Measurements from ENCODE around the gene SLAIN1.
"Not testable (repeated sequence)": the region's sequence is repeated elsewhere in the genome, so short reads cannot be mapped to it uniquely, and the experiment has no call there.

SLAIN1 gene

DNA sequence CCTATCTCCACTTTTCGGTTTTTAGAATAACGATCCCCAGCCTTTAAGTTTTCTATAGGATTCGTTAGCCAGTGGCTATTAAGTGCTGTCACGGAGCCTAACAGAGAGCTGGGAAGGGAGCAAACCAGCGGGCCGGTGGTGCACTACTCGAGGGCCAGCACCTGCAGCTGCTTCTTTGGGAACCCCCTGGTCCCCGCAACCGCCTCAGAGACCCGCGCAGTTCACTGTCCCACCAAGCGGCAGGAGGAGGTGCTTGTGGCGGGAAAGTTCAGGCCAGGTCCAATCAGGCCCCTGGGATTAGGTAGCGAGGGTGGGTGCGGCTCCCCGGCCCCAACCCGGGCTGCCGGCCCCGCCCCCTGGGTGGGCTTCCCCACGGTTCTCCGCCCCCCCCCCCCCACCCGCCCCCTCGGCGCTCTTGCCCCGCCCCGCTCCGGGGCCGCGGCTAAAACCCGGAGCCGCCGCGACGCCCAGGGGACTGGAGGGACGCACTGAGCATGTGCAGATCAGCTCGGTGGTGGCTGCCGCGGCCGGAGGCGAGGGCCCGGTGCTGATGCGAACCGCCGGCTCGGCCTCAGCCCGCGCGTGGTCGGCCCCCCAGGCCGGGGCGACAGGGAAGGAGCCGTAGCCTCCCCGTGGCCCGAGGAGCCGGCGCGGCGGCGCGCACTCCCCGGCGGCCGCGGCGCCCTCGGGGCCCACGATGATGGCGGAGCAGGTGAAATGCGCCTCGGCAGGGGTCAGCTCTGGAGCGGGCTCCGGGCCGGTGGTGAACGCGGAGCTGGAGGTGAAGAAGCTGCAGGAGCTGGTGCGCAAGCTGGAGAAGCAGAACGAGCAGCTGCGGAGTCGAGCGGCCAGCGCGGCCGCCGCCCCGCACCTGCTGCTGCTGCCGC lies at the start of gene SLAIN1:
SLAIN1 (plus strand) TSS at position 471 of the 887 bp plus-strand sequence; CDS start at position 698, 227 bp downstream.
- peak; percentile 71 for DNase-seq

DNA sequence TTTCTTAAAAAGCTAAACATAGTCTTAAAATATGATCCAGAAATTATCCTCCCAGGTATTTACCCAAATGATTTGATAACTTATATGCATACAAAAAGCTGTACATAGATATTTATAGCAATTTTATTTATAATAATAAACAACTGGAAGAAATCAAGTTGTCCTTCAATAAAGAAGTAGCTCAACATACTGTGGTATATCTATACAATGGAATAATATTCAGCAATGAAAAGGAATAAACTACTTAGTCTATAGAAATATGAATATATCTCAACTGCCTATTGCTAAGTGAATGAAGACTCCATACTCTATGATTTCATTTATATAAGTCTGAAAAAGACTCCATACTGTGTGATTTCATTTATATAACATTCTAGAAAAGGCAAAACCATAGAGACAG lies 47.1 kb upstream of the SLAIN1 start:
- DNase-seq, result no peak

DNA sequence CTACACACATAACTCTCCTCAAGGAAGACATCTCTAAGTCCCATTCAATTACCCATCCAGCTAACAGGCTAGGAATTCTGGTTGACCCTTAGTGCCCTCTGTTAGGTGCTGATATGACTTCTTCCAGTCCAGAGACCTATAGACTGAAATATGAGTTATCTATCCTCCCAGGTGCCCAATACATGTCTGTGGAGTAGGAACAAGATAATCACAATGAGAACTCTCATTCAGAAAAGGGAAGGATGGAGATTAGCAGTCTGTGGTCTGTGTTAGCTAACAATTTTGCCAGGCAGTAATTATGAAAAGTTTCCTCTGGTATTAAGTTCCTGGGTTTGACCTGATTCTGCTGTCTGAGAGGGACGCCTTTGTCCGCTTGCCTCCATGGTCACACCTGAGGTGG lies 44.2 kb upstream of the SLAIN1 start:
- DNase-seq, result no peak

DNA sequence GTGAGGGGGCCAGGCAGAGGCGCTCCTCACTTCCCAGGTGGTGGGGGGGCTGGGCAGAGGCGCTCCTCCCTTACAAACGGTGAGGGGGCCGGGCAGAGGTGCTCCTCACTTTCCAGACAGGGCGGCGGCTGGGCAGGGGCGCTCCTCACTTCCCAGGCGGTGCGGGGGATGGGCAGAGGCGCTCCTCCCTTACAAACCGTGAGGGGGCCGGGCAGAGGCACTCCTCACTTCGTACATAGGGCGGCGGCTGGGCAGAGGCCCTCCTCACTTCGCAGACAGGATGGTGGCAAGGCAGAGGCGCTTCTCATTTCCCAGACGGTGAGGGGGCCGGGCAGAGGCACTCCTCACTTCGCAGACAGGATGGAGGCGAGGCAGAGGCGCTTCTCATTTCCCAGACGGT lies 37.5 kb upstream of the SLAIN1 start:
- DNase-seq, result not testable (repeated sequence)

DNA sequence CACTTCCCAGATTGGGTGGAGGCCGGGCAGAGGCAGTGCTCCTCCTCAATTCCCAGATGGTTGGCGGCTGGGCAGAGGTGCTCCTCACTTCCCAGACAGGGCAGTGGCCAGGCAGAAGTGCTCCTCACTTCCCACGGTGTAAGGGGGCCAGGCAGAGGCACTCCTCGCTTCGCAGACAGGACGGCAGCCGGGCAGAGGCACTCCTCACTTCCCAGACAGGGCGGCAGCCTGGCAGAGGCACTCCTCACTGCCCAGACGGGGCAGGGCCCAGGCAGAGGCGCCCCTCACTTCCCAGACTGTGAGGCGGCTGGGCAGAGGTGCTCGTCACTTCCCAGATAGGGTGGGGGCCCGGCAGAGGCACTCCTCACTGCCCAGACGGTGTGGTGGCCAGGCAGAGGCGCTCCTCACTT lies 36.6 kb upstream of the SLAIN1 start:
- no peak for DNase-seq

DNA sequence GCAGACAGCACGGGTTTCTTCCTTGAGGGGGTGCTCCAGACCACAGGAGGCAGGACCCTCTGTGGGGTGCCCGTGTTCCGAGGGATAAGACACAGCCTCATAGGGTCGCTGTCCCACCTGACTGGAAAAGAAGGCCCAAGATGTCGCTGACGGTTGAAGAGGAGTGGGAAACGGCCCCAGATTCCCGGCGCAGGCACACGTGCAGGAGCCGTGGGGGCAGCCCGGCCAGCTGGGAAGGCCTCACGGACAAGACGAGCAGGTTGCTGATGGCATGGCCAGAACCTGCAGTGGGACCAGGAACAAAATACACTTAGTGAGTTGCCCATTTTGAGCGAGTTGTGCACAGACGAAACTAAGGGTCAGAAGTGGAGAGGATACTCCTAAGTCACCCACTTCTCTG lies 35.2 kb upstream of the SLAIN1 start:
- DNase-seq, result not testable (repeated sequence)

DNA sequence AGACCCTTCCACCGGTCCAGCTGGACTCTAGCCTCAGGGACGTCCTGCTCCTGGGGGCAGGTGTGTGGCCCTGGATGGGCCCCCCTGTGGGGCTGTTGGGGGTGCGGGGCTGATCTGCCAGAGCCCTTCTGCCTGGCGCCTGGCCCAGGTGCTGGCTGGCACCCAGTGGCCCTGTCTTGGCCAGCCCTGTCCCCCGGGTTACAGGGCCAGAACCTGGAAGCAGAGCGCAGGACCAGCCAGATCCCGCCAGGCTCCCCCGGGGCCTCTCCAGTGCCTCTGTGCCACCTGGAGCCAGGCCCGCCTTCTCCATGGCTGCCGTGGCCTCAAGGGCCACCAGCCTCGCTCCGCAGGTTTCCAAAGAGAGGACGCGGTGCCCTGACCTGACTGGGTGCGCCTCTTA lies 34.7 kb upstream of the SLAIN1 start:
- not testable (repeated sequence) for DNase-seq

DNA sequence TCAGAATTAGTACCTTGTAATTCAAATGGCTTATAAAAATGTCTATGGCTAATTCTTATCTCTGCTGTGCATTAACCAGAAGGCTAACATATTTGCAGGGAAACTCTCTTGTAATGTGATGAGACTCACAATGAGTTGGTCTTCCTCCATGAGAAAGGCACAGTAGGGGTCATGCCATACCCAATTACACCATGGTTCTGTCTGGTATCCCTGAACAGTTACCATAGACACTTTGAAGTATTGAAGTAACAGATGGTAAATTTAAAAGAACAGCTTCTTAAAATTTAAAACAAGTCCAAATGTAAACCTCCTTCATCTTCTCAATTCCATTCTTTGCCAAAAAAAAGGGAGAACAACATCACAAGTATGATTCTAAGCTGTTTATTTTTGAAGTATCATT lies 22.6 kb upstream of the SLAIN1 start:
- DNase-seq, result no peak

DNA sequence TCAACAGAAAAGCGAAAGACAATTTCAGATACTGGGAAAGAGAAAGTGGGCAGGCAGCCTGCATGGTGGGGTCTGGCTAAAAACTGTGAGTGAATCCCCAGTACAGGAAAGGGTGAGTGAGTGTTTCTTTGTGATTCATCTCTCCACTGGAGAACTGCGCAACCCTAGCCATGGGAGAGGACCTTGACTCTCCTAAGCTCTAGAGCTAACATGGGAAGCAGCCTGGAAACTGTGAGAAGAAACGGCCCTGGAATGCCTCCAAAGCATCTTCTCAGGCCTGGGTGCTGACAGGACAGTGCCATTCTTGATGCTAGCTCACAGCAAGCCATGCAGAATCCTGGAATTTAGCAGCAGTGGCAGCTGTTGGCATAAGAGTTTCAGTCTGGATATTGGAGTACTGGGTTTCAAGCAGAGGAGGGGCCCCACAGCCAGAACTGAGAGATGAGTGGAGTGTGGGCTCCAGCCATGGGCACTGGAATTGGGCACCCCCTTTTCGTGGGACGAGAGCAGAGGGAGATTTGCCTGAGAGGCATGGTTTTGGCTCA lies 18.7 kb upstream of the SLAIN1 start:
- no peak for DNase-seq

DNA sequence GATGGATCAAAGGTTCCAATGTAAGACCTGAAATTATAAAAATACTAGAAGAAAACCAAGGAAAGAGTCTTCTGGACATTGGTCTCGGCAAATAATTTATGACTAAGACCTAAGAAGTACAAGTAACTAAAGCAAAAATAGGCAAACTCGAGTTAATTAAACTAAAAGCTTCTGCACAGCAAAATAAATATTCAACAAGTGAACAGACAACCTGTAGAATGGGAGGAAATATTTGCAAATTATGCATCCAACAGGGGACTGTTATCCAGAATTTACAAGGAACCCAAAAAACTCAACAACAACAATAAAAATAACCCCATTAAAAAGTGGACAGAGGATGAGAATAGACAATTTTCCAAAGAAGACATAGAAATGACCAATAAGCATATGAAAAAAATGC lies 9.7 kb upstream of the SLAIN1 start:
- no peak for DNase-seq

DNA sequence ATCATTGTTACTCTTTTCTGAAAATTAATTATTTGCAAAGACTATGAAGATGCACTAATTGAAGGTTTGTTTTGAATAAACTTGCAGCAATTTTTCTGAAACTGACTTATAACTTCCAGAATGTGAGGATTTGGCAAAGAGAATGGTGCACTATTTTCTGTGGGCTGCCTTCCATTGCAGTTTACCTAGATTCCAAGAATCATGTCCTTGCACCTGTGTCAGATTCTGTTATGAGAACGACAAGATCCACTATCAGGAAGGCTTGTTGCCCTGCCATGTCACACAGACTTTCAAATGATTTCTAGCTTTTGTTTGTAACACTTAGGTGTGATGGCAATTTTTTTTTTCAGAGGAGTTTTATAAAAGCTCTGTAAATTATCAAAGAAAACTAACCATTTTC lies 5.6 kb upstream of the SLAIN1 start:
- DNase-seq, result no peak

DNA sequence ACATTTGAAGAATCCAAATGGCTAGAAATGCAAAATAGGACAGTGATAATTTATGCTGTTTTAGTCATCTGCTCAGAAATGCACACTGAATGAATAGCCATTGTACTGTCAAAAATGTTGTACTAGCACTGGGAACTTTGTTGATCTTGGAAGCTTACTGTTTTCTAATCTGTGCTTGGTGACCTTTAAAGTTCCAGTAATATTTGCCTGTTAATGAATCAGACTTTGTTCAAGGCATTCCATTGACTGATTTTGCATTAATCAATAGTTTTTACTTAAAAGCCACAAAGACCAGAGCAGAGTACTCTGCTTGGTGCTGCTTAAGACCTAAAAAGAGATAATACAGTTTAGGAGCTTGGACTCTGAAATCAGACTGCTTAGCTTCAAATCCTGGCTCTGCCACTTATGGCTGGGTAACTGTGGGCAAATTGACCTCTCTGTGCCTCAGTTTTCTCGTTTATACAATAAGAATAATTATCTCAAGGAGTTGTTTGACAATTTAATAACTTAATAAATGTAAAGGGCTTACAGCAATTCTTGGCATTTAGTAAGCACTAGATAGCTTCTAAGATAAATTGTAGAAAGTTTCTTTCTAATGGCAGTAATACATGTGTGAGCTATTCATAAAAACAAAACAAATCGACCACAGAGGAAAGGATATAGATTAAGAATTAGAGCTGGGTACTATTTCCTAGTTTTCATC lies 4.6 kb upstream of the SLAIN1 start:
- DNase-seq, result no peak

DNA sequence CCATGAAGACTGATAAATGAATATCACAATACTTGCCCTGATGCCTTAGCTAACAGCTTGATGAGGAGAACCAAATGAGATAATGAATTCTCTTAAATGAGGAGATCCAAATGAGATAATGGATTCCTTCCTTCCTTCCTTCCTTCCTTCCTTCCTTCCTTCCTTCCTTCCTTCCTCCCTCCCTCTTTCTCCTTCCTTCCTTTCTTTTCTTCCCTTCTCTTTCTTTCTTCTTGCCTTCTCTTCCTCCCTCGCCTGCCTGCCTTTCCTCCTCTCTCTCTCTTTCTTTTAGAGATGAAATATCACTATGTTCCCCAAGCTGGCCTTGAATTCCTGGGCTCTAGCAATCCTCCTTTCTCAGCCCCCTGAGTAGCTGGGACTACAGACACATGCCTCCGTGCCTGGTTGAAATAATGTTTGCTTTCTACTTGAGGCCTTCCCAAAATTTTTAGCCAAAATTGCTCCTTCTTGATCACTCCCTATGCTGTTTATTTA lies 4.0 kb upstream of the SLAIN1 start:
- no peak for DNase-seq

DNA sequence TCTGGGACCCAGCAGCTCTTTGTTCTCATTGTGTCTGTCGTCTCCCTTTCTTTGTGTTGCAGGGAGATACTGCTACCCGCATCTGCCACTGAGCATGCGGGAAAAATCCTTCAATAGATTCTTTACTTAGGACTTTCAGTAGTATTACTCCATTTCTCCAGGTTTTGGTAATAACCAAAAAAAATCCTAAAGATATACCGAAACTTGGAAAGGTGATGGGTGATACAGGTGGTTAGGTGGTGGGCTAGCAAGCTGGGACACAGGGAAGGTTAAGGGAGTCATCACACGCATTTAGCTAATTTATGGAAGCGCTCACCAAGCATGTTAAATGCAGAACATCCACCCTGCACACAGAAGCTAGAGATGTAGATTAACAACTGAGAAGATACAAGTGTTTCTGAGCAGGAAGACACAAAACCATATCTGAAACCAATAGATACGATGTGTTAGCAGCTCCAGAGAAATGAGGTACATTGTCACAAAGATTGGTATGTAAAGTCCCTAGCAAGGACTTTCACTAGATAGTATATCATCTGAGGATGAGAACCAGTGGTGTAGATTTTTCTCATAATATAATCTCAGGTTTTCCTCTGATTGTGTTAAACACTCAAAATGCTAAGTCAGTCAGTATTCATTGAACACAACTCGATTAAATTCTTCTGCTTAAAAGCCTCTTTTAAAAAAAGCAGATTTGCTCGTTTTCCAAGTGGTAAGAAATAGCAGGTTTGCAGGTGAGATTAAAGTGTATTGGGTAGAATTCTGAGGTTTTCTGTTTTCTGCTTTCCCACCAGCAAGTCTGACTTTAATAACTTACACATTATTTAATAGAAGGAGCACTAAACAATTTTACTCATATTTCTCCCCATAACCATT lies 1.2 kb upstream of the SLAIN1 start:
- DNase-seq, result no peak

DNA sequence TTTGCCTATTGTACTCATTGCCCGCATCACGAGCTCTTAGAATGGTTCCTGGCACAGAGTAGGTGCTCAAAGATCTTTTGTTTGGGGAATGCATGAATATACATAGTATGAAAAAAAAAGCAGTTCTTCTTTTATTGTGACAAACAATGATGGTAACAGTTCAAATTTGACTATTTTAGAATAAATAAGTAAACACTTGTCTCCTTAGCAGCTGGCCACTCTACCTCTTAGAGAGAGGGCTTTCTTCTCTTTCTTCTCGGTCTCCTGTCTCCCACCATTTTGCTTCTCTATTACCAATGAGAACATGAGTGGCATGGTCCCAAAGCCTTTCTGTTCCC lies 639 bp upstream of the SLAIN1 start:
- no peak for DNase-seq

DNA sequence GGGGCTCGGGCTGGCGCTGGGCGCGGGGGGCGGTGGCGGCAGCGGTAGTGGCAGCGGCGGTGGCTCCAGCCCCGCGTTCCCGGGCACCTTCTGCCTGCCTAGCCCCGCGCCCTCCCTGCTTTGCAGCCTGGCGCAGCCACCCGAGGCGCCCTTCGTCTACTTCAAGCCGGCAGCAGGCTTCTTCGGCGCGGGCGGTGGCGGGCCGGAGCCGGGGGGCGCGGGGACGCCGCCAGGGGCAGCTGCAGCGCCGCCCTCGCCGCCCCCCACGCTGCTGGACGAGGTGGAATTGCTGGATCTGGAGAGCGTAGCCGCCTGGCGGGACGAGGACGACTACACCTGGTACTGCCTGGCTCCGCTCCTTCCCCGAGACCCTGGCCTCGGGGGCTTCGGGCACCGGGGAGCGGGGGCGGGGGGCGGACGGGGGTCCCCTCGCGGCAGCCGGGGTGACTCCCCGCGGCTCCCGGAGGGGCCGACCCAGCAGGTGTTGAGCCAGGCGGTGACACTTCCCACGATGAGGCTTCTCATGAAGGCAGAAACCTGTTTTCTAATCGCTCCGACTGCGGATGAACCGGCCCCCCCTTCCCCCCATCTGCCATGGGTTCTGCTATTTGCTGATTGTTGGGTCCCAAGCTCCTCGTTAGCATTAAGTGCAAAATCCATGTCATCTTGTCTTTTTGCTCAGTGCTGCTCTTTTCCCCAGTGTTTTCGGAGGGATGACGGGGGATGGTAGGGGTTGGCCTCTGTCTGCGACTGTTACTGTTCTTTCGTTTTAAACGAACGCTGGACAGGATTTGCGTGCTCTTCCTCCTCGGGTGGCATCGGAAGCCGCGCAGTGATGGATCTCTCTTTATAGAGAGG lies 943 bp downstream of the SLAIN1 start:
- DNase-seq, result peak; percentile 28

DNA sequence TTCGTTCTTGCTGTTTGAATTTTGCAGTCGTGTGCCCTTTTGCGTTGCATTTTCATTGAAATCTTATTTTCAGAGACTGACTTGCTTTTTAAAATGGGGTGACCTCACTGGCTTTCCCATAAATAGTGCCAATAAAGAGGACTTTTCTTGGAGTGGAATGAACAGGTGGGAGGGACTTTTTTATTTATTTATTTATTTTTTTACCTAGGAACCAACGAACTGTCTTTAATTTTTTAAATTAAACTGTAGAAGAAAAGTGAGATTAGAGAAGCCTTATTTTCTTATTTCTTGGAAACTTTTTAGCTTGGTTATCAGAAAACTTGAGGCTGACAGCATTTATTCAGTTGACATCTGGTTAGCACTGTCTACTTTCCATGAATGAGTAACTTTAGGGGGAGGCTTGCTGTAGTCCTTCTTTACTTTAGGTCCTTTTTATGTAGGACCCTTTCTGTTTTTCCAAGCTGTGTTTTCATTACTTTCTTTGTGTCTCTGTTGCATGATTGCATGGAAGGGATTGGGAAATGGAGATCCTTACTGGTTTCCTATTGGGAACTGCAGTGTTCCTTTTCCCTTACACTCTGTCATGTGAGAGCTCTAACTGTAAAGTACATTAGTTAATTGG lies 1.7 kb downstream of the SLAIN1 start:
- DNase-seq, result no peak

DNA sequence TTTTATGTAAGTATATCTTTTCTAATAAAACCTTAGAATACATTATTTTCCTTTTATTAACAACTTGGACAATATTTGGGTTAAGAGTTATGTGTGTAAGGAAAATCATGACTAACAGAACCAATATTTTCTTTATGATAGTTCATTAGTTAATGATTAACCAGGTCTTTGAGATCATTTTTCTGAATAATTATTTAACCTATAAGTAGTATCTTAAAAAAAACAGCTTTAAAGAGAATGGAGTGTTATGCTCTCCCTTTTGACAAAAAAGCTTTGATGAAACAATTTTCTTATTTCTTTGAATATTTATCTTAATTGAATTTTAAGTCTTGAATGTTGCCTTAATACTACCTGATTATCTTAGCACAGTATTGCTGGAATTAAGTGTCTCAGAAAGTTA lies 3.8 kb downstream of the SLAIN1 start:
- DNase-seq, result no peak

DNA sequence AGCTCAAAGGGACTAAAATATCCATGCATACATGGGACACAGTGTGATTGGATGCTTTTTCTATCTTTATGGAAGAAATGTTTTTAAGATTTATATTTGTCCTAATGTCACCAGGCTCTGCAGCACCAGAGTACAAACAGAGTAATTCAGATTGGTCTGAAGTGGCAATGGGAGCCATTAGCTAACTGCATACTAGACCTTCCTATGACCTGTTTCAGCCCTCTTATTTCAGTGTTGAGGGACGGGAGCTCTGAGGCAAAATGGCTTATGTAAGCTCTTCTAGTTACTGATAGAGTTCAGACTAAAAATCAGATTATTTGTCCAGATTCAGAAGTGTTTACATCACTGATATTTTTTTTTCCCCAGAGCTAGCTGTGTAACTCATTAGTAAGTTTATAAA lies 4.9 kb downstream of the SLAIN1 start:
- no peak for DNase-seq

DNA sequence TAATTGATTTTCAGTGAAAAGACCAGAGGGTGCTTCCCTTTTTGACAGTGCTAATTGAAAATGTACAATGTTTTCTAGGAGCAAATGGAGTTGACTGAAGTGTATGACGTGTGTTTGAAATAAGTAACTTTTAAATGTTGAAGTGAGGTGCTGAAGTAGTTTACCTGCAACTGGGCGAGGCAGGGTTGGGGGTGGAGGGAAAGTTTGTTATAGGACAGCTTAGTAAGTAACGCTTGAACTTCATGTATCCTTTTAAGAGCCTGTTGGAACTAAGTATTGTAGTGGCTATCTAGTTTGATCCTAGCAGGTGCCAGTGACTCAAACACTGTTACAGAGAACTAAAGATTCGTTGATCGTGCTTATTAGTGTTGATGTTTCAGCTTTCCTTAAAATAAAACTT lies 5.9 kb downstream of the SLAIN1 start:
- DNase-seq, result no peak

DNA sequence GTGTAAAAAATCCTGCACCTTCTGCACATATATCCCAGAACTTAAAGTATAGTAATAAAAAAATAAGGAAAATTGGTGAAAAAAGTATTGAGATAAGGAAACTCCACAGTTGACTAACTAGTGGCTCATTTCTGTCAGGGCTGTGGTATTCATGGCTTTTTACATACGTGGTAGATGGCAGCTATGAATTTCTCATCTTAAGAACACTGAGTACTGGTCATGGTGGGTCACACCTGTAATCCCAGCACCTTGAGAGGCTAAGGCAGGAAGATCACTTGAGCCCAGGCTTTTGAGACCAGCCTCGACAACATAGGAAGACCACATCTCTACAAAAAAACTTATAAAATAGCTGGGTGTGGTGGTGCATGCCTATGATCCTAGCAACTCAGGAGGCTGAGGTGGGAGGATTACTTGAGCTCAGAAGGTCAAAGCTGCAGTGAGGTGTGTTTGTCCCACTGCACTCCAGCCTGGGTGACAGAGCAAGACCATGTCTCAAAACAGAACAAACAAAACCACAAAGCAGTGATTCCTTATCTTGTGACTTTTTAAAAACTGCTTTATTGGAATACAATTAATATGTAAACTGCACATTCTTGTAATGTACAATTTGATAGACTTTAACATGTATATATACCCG lies 16.8 kb downstream of the SLAIN1 start:
- DNase-seq, result no peak

All from activated T-cell treated with anti-CD3 and anti-CD28 coated beads for 4 hours (primary cell).